Spinal cord (tissue), 10 donors: ENCODE data around the gene E2F2. TPM values are rescaled to one million over a fixed set of nuclear protein-coding genes. Genes with fewer than 3 reads are reported as not detected.

Experiments used
- DNase-seq, 6 donors: peaks; one replicate each; pipeline versions ENCODE4 v3.0.0 to v3.0.0-alpha.2; 2013 to 2015; ENCODE audit warnings: low spot score in 6 of 6, low read depth in 4 of 6
- H3K27ac ChIP-seq: one replicate; pipeline ENCODE4 v1.5.1; 2013; ENCODE audit warnings: low read depth, low read length, control low read depth
- H3K27me3 ChIP-seq: one replicate; pipeline ENCODE4 v1.6.1; 2013; ENCODE audit warnings: low read length; ENCODE audit not compliant: control insufficient read depth, insufficient read depth
- H3K36me3 ChIP-seq: one replicate; pipeline ENCODE4 v1.6.1; 2013; ENCODE audit warnings: low read length; ENCODE audit not compliant: control insufficient read depth, insufficient read depth
- H3K4me1 ChIP-seq: one replicate; pipeline ENCODE4 v1.6.1; 2013; ENCODE audit warnings: low read length; ENCODE audit not compliant: control insufficient read depth, insufficient read depth
- H3K4me3 ChIP-seq: one replicate; pipeline ENCODE4 v1.5.1; 2013; ENCODE audit warnings: low read depth, low read length, control low read depth
- H3K9me3 ChIP-seq: one replicate; pipeline ENCODE4 v1.6.1; 2013; ENCODE audit warnings: low read length; ENCODE audit not compliant: control insufficient read depth, insufficient read depth
- WGBS: methylation state at CpG from one replicate; pipeline ENCODE4 v1.1.5; 2013; ENCODE audit warnings: missing lambda C conversion rate; ENCODE audit not compliant: insufficient coverage; 5-methylcytosine and 5-hydroxymethylcytosine counted together
- polyA plus RNA-seq, 2 donors: library from polyadenylated mRNA; unstranded; fragments of 120-200 nt; gene quantifications; one replicate each; pipeline ENCODE4 v1.2.1, GENCODE V29; 2013; ENCODE audit not compliant: insufficient read length in 2 of 2
- total RNA-seq, 2 donors: library from RNA; depleted of rRNA in 1 of 2; stranded (reverse); fragments of 120-200 nt in 1 of 2; fragments of >200 nt in 1 of 2; gene quantifications; one replicate each; pipeline versions ENCODE4 v1.2.3 to v1.2.4, GENCODE V29; 2013 to 2014
- donor health status: healthy.

Gene E2F2
- total and polyA plus RNA-seq, 4 donors, result 3.1 to 5.8 (median 3.6) TPM

- DNase-seq, result no peak
- H3K4me3 ChIP-seq, result no peak overlapping the region
- 100% methylated on average over 1 of the region's 3 CpGs for WGBS
Observed at GRCh38 chr1:23571465-23571864, 40.4 kb upstream of the E2F2 start.

GRCh38 chr1:23570001-23570691, 39.1 kb upstream of the E2F2 start:
- H3K4me3 ChIP-seq, result no peak overlapping the region
- H3K27me3 ChIP-seq, result no peaks in the 10 kb centered on the region
- 88% methylated on average over 1 of the region's 4 CpGs for WGBS
- H3K9me3 ChIP-seq, result no peaks in the 10 kb centered on the region
- no peaks in the 10 kb centered on the region for H3K36me3 ChIP-seq
- peaks cover 30% of the 10 kb centered on the region for H3K4me1 ChIP-seq
- no peak overlapping the region for H3K27ac ChIP-seq
- DNase-seq, result no peak

More at GRCh38 chr1:23571465-23571864, 40.4 kb upstream of the E2F2 start:
- no peaks in the 10 kb centered on the region for H3K9me3 ChIP-seq
- H3K36me3 ChIP-seq, result no peaks in the 10 kb centered on the region
- no peaks in the 10 kb centered on the region for H3K27me3 ChIP-seq
- H3K4me1 ChIP-seq, result peaks cover 25% of the 10 kb centered on the region
- no peak overlapping the region for H3K27ac ChIP-seq

- Histone ChIP-seq H3K27ac (peak overlapping the region; percentile 92), H3K27me3 (peaks cover 2% of the 10 kb centered on the region), H3K4me3 (peak overlapping the region; percentile 46), H3K9me3 (no peaks in the 10 kb centered on the region), H3K36me3 (no peaks in the 10 kb centered on the region), H3K4me1 (peaks cover 39% of the 10 kb centered on the region)
- WGBS, result 22% methylated on average over 14 of the region's 16 CpGs
- DNase-seq, result peak in 1 of 6 donors; percentile 56
Observed at GRCh38 chr1:23568608-23569383, 37.8 kb upstream of the E2F2 start.

- Histone ChIP-seq H3K27me3 (peaks cover 2% of the 10 kb centered on the region), H3K4me3 (peak overlapping the region; percentile 46), H3K4me1 (peaks cover 43% of the 10 kb centered on the region), H3K27ac (peak overlapping the region; percentile 92), H3K36me3 (no peaks in the 10 kb centered on the region), H3K9me3 (no peaks in the 10 kb centered on the region)
- 0% methylated on average over 50 of the region's 66 CpGs for WGBS
- DNase-seq, result peak in 3 of 6 donors; percentile 48 to 80 (median 78)
Observed at GRCh38 chr1:23567996-23568607, 37.1 kb upstream of the E2F2 start.

GRCh38 chr1:23567629-23567995, 36.6 kb upstream of the E2F2 start:
- WGBS, result 63% methylated on average over 15 of the region's 15 CpGs
- H3K4me3 ChIP-seq, result no peak overlapping the region
- no peaks in the 10 kb centered on the region for H3K36me3 ChIP-seq
- no peak for DNase-seq
- peaks cover 42% of the 10 kb centered on the region for H3K4me1 ChIP-seq
- H3K27ac ChIP-seq, result peak overlapping the region; percentile 78
- H3K27me3 ChIP-seq, result peaks cover 2% of the 10 kb centered on the region
- H3K9me3 ChIP-seq, result no peaks in the 10 kb centered on the region

GRCh38 chr1:23566304-23566703, 35.3 kb upstream of the E2F2 start:
- H3K4me1 ChIP-seq, result peaks cover 52% of the 10 kb centered on the region
- 68% methylated on average over 5 of the region's 6 CpGs for WGBS
- H3K27ac ChIP-seq, result peak overlapping the region; percentile 20
- peaks cover 2% of the 10 kb centered on the region for H3K27me3 ChIP-seq
- no peak for DNase-seq
- H3K36me3 ChIP-seq, result no peaks in the 10 kb centered on the region
- no peaks in the 10 kb centered on the region for H3K9me3 ChIP-seq
- no peak overlapping the region for H3K4me3 ChIP-seq

GRCh38 chr1:23565776-23566175, 34.7 kb upstream of the E2F2 start:
- peaks cover 52% of the 10 kb centered on the region for H3K4me1 ChIP-seq
- peaks cover 2% of the 10 kb centered on the region for H3K27me3 ChIP-seq
- no peak overlapping the region for H3K4me3 ChIP-seq
- peak in 1 of 6 donors; percentile 82 for DNase-seq
- no peaks in the 10 kb centered on the region for H3K9me3 ChIP-seq
- H3K36me3 ChIP-seq, result no peaks in the 10 kb centered on the region
- peak overlapping the region; percentile 20 for H3K27ac ChIP-seq
- WGBS, result 69% methylated on average over 2 of the region's 3 CpGs

- Histone ChIP-seq H3K4me3 (no peak overlapping the region), H3K36me3 (no peaks in the 10 kb centered on the region), H3K27me3 (peaks cover 9% of the 10 kb centered on the region), H3K9me3 (no peaks in the 10 kb centered on the region), H3K27ac (peak overlapping the region; percentile 97), H3K4me1 (peaks cover 61% of the 10 kb centered on the region)
- 54% methylated on average over 6 of the region's 10 CpGs for WGBS
- DNase-seq, result no peak
Observed at GRCh38 chr1:23564529-23565122, 33.6 kb upstream of the E2F2 start.

- WGBS, result 89% methylated on average over 2 of the region's 3 CpGs
- Histone ChIP-seq H3K27ac (peak overlapping the region; percentile 97), H3K4me3 (no peak overlapping the region), H3K4me1 (peaks cover 64% of the 10 kb centered on the region), H3K36me3 (no peaks in the 10 kb centered on the region), H3K9me3 (no peaks in the 10 kb centered on the region), H3K27me3 (peaks cover 17% of the 10 kb centered on the region)
- no peak for DNase-seq
Observed at GRCh38 chr1:23563755-23564374, 32.8 kb upstream of the E2F2 start.
